ENCODE results near the gene APBA2. TPM values are rescaled to one million over a fixed set of nuclear protein-coding genes. Genes with fewer than 3 reads are reported as not detected.

Gene APBA2
- total RNA-seq, 2 donors from 2014 or later = 0.47 to 0.48 TPM

DNA sequence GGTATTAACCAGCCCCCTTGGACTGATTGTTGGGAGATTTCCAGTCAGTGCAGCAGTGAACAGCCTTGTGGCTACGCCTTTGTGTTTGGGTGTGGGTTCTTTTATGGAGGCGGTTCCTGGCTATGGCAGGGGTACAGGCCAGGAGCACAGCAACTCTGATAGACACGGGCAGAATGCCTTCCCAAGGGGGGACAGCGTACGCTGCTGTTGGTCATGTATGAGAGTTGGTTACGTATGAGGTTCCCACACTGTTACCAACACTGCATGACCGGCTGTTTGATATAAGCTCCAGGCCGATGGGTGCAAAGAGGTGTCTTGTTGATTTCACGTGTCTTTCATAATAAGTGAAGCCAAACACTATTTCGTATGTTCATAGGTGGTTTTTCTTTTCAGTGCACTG lies 196.0 kb downstream of the APBA2 start:
- no peaks in the 10 kb centered on the region for H3K27me3 ChIP-seq
- no peak overlapping the region for H3K4me3 ChIP-seq
- no peaks in the 10 kb centered on the region for H3K36me3 ChIP-seq
- no peaks in the 10 kb centered on the region for H3K4me1 ChIP-seq
- H3K9me3 ChIP-seq = peaks cover 0 to 7% of the 10 kb centered on the region in 2 donors
- TF ChIP-seq, protein P1, sequence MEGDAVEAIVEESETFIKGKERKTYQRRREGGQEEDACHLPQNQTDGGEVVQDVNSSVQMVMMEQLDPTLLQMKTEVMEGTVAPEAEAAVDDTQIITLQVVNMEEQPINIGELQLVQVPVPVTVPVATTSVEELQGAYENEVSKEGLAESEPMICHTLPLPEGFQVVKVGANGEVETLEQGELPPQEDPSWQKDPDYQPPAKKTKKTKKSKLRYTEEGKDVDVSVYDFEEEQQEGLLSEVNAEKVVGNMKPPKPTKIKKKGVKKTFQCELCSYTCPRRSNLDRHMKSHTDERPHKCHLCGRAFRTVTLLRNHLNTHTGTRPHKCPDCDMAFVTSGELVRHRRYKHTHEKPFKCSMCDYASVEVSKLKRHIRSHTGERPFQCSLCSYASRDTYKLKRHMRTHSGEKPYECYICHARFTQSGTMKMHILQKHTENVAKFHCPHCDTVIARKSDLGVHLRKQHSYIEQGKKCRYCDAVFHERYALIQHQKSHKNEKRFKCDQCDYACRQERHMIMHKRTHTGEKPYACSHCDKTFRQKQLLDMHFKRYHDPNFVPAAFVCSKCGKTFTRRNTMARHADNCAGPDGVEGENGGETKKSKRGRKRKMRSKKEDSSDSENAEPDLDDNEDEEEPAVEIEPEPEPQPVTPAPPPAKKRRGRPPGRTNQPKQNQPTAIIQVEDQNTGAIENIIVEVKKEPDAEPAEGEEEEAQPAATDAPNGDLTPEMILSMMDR (IDR thresholded peaks at IDR 0.05) = no peak
- no peak overlapping the region for H3K27ac ChIP-seq
- DNase-seq (ENCODE audit: low spot score) = no peak

DNA sequence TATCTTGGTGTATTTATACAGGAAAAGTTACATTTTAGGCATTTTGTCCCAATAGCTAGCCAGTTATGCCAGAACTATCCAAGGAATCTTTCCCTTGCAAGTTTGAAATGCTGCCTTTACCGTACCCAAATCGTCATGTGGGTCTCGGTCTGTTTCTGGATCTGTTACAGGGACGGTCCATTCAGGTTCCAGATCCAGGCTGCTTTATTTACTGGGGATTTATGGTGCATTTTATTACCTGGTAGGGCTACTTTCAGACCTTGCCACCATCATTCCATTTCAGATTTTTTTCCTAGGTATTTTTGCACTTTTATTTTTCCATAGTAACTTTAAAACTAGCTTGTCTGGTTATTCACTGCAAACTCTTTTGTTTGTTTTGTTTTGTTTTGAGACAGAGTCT lies 197.4 kb downstream of the APBA2 start:
- Histone ChIP-seq H3K4me1 (no peaks in the 10 kb centered on the region), H3K36me3 (no peaks in the 10 kb centered on the region), H3K27ac (no peak overlapping the region), H3K4me3 (no peak overlapping the region), H3K27me3 (no peaks in the 10 kb centered on the region), H3K9me3 (peaks cover 0 to 7% of the 10 kb centered on the region in 2 donors)
- DNase-seq (ENCODE audit: low spot score) = no peak
- TF ChIP-seq, protein P1 (IDR thresholded peaks at IDR 0.05) = no peak

DNA sequence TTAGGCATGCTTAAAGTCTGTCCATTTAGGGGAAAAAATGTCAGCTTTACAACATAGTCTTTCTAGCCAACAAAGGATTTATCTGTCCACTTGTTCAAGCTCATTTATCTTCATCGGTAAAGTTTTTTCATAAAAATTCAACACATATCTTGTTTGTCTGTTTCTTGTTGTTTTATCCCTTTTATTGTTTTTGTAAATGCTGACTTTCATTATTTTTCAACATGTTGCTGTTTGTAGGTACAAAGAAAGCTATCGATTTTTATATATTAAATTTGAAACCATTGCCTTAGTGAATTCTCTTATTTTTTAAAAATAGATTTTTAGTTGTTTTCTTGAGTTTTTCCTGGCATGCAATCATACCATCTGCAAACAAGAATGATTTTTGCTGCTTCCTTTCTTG lies 198.1 kb downstream of the APBA2 start:
- Histone ChIP-seq H3K27me3 (no peaks in the 10 kb centered on the region), H3K36me3 (no peaks in the 10 kb centered on the region), H3K4me3 (no peak overlapping the region), H3K27ac (no peak overlapping the region), H3K9me3 (peaks cover 0 to 7% of the 10 kb centered on the region in 2 donors), H3K4me1 (no peaks in the 10 kb centered on the region)
- TF ChIP-seq, protein P1 (IDR thresholded peaks at IDR 0.05) = no peak
- DNase-seq (ENCODE audit: low spot score) = no peak

DNA sequence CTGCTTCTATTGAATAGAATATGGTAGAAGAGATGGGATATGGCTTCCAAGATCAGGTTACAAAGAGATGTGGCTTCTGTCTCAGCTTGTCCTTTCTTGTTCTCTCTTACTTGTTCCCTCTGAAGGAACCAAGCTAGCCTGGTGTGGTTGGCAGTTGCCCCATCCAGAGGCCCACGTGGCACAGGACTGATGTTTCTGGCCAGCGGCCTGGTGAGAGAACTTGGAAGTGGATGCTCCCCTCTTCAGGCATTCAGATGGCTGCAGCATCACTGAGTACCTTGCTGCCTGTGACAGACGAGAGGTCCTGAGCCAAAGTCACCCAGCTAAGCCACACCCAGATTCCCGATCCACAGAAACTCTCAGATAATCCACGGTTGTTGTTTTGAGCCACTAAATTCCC lies 200.2 kb downstream of the APBA2 start:
- no peak overlapping the region for H3K4me3 ChIP-seq
- H3K27ac ChIP-seq = no peak overlapping the region
- H3K36me3 ChIP-seq = no peaks in the 10 kb centered on the region
- H3K9me3 ChIP-seq = peaks cover 0 to 7% of the 10 kb centered on the region in 2 donors
- DNase-seq (ENCODE audit: low spot score) = no peak
- H3K4me1 ChIP-seq = no peaks in the 10 kb centered on the region
- peaks cover 0 to 3% of the 10 kb centered on the region in 2 donors for H3K27me3 ChIP-seq
- TF ChIP-seq, protein P1 (IDR thresholded peaks at IDR 0.05) = no peak

DNA sequence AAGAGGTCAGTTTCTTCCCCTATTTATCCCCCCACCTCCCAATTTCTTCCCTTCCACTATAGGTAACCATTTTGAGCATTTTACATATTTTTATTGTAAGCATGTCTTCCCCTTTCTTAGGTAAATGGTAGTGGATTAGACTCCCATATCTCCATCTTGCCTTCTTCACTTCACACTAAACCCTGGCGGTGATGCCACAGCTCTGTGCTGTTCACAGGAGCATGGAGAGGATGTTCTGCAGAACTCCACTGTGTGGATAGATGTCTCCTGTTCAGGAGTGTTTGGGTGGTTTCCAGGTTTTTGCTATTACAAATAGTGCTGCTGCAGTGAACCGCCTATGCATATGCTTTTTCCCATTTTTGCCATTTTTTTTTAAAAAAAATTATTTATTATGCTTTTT lies 201.1 kb downstream of the APBA2 start:
- DNase-seq (ENCODE audit: low spot score) = no peak
- no peaks in the 10 kb centered on the region for H3K36me3 ChIP-seq
- peaks cover 0 to 7% of the 10 kb centered on the region in 2 donors for H3K9me3 ChIP-seq
- no peak overlapping the region for H3K27ac ChIP-seq
- no peaks in the 10 kb centered on the region for H3K4me1 ChIP-seq
- TF ChIP-seq, protein P1 (IDR thresholded peaks at IDR 0.05) = no peak
- H3K4me3 ChIP-seq = no peak overlapping the region
- H3K27me3 ChIP-seq = peaks cover 0 to 3% of the 10 kb centered on the region in 2 donors

Measured in right atrium auricular region (tissue), 2 donors.